Inferior parietal cortex (tissue), 1 donor: ENCODE data around the gene THBS1.

ENCODE experiments used
- DNase-seq: peaks from one replicate; pipeline ENCODE4 v3.0.0-alpha.2; 2016; ENCODE audit errors: extremely low spot score

Gene THBS1

GRCh38 chr15:39629906-39630305, 49.0 kb downstream of the THBS1 start:
- DNase-seq = no peak

GRCh38 chr15:39631357-39631756, 50.5 kb downstream of the THBS1 start:
- no peak for DNase-seq

- DNase-seq = no peak
Measured at GRCh38 chr15:39638041-39638440, 57.2 kb downstream of the THBS1 start.

GRCh38 chr15:39639037-39639436, 58.2 kb downstream of the THBS1 start:
- DNase-seq = no peak

GRCh38 chr15:39640665-39641064, 59.8 kb downstream of the THBS1 start:
- DNase-seq = no peak

GRCh38 chr15:39641191-39641889, 60.5 kb downstream of the THBS1 start:
- DNase-seq = no peak

GRCh38 chr15:39642011-39642640, 61.2 kb downstream of the THBS1 start:
- DNase-seq = no peak

GRCh38 chr15:39643727-39644126, 62.8 kb downstream of the THBS1 start:
- DNase-seq = no peak

- DNase-seq = no peak
Measured at GRCh38 chr15:39644136-39644535, 63.3 kb downstream of the THBS1 start.

GRCh38 chr15:39645138-39645975, 64.5 kb downstream of the THBS1 start:
- no peak for DNase-seq

- DNase-seq = no peak
Measured at GRCh38 chr15:39645976-39646257, 65.0 kb downstream of the THBS1 start.

- DNase-seq = no peak
Measured at GRCh38 chr15:39646425-39646824, 65.5 kb downstream of the THBS1 start.
